Measurements from ENCODE around the gene ADISSP.

ADISSP gene

DNA sequence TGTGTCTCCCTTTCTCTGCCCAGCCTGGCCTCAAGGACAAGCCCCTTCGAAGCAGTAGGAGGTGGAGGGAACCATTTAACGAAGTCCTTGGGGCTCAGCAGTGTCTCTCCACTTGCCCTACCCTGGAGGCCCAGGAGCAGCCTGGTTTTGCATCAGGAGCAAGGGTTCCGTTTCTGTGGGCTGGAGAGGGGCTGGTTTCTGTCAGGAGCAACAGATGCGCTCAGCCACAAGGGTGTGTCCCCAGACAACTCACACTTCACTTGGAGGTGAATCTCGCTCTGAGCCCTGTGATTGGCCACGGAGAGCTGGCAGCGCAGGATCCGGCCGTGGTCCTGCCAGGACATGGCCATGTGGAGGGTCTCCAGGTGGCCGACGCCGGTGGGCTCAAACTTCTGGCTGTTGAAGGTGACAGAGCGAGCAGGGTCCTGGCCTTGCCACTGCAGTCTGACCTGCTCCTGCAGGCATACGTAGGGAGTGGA is 62.0 kb downstream of the ADISSP start:
- Histone ChIP-seq H3K9me2 (ENCODE audit: low read depth, low read length) (no peaks in the 10 kb centered on the region), H3K9ac (ENCODE audit: low read length) (no peak overlapping the region), H3K9me3 (ENCODE audit: low read length) (no peaks in the 10 kb centered on the region), H3F3A (ENCODE audit: insufficient read depth, low read length) (no peaks in the 10 kb centered on the region), H3K4me3 (ENCODE audit: low read depth, low read length, poor library complexity, severe bottlenecking) (no peak overlapping the region), H3K4me1 (ENCODE audit: insufficient read depth, low read length, severe bottlenecking) (no peaks in the 10 kb centered on the region), H3K36me3 (ENCODE audit: insufficient read depth, low read length) (no peaks in the 10 kb centered on the region), H4K20me1 (ENCODE audit: insufficient read depth, low read length) (no peaks in the 10 kb centered on the region), H3K79me2 (ENCODE audit: insufficient read depth, low read length) (no peaks in the 10 kb centered on the region), H2AFZ (ENCODE audit: low read length) (no peak overlapping the region), H3K27me3 (ENCODE audit: insufficient read depth, low read length) (no peaks in the 10 kb centered on the region; the same call in none of the 2 replicates), H3K4me2 (ENCODE audit: low read length) (no peak overlapping the region), H3K27ac (ENCODE audit: low read depth, low read length, poor library complexity, severe bottlenecking) (no peak overlapping the region)
- TF ChIP-seq EZH2 (IDR thresholded peaks at IDR 0.05; ENCODE audit: borderline replicate concordance, low read length): no peak
- TF ChIP-seq, protein P1, sequence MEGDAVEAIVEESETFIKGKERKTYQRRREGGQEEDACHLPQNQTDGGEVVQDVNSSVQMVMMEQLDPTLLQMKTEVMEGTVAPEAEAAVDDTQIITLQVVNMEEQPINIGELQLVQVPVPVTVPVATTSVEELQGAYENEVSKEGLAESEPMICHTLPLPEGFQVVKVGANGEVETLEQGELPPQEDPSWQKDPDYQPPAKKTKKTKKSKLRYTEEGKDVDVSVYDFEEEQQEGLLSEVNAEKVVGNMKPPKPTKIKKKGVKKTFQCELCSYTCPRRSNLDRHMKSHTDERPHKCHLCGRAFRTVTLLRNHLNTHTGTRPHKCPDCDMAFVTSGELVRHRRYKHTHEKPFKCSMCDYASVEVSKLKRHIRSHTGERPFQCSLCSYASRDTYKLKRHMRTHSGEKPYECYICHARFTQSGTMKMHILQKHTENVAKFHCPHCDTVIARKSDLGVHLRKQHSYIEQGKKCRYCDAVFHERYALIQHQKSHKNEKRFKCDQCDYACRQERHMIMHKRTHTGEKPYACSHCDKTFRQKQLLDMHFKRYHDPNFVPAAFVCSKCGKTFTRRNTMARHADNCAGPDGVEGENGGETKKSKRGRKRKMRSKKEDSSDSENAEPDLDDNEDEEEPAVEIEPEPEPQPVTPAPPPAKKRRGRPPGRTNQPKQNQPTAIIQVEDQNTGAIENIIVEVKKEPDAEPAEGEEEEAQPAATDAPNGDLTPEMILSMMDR (IDR thresholded peaks at IDR 0.05; ENCODE audit: low read length): no peak

DNA sequence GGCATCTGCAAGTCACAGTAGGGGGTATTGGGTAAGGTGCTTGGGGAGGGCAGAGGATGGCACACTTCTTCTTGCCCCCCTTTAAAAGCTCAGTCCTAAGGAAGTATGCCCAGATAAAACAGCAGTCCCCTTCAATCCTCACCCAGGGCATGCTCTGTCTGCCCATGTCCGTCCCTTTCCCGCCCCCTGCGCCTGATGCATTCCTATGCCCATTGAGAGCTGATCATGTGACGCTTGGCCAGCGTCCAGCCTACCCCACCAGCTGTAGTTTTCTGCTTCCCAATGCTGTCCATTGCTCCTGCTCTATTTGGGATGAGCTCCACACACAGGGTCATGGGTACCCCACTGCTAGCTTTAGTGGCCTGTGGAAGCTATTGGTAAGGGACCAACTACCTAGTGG is 63.5 kb downstream of the ADISSP start:
- no peaks in the 10 kb centered on the region for H3K36me3 ChIP-seq (ENCODE audit: insufficient read depth, low read length)
- no peaks in the 10 kb centered on the region for H3K9me3 ChIP-seq (ENCODE audit: low read length)
- H3K4me2 ChIP-seq (ENCODE audit: low read length): no peak overlapping the region
- H3K4me1 ChIP-seq (ENCODE audit: insufficient read depth, low read length, severe bottlenecking): no peaks in the 10 kb centered on the region
- no peaks in the 10 kb centered on the region for H3K9me2 ChIP-seq (ENCODE audit: low read depth, low read length)
- no peaks in the 10 kb centered on the region for H4K20me1 ChIP-seq (ENCODE audit: insufficient read depth, low read length)
- H3K27me3 ChIP-seq (ENCODE audit: insufficient read depth, low read length): no peaks in the 10 kb centered on the region; the same call in none of the 2 replicates
- H3K9ac ChIP-seq (ENCODE audit: low read length): no peak overlapping the region
- no peak overlapping the region for H2AFZ ChIP-seq (ENCODE audit: low read length)
- H3K4me3 ChIP-seq (ENCODE audit: low read depth, low read length, poor library complexity, severe bottlenecking): no peak overlapping the region
- H3K79me2 ChIP-seq (ENCODE audit: insufficient read depth, low read length): no peaks in the 10 kb centered on the region
- H3F3A ChIP-seq (ENCODE audit: insufficient read depth, low read length): no peaks in the 10 kb centered on the region
- no peak for TF ChIP-seq EZH2 (IDR thresholded peaks at IDR 0.05; ENCODE audit: borderline replicate concordance, low read length)
- TF ChIP-seq, protein P1 (IDR thresholded peaks at IDR 0.05; ENCODE audit: low read length): no peak
- no peak overlapping the region for H3K27ac ChIP-seq (ENCODE audit: low read depth, low read length, poor library complexity, severe bottlenecking)

Measured in OCI-LY1 (cell line).